HepG2 (cell line): Measurements from ENCODE around the gene ZNF334. TPM values are rescaled to one million over a fixed set of nuclear protein-coding genes. Genes with fewer than 3 reads are reported as not detected.

ENCODE experiments used
- ATAC-seq: fragments of 200-7000 bp; cut with Tn5 transposase; 3 replicates; pipeline ENCODE4 v1.9.1; 2020; ENCODE audit warnings: mild to moderate bottlenecking, moderate library complexity
- BruUV-seq: library from RNA; stranded (reverse); fragments of 400-500 nt; replicated peaks from 2 replicates; lab custom pipeline; 2021; lab: Mats Ljungman, UMichigan
- CTCF ChIA-PET: fragments of 300-600 bp; formaldehyde crosslinking; extraction: SDS; loops from one replicate; lab custom pipeline; 2021; ENCODE audit warnings: low total read pairs, inconsistent platforms, low intra/inter-chr PET ratio; lab: Yijun Ruan, JAX
- POLR2A ChIA-PET: fragments of 350-600 bp; sonication (Branson Sonifier 250); formaldehyde crosslinking; loops from one replicate; lab custom pipeline; 2020; ENCODE audit warnings: antibody characterized with exemption, inconsistent platforms; lab: Yijun Ruan, JAX
- DNase-seq: peaks from one replicate; pipeline ENCODE4 v3.0.0-alpha.2; 2015; ENCODE audit warnings: low spot score
- FAIRE-seq: peaks from 3 replicates; lab custom pipeline; 2011; peaks lifted over from hg19 to GRCh38; lab: Jason Lieb, UNC
- H2AFZ ChIP-seq: one replicate; pipeline ENCODE4 v1.6.1; 2011; ENCODE audit warnings: low read length, inconsistent platforms
- H3K27ac ChIP-seq: fragments of 300-600 bp; 3 replicates; pipeline ENCODE4 v1.8.0; 2011; ENCODE audit warnings: mixed run types, mild to moderate bottlenecking, mixed read lengths, low read length, inconsistent platforms; ENCODE audit not compliant: insufficient read depth; ENCODE audit errors: extremely low read length
- H3K27me3 ChIP-seq, 2 experiments: fragments of 200-600 bp in 1 of 2; 2 replicates in 1 of 2; 3 replicates in 1 of 2; pipeline versions ENCODE4 v1.6.0 to v1.8.0; 2011; ENCODE audit warnings: low read length in 2 of 2, mild to moderate bottlenecking in 2 of 2, moderate library complexity in 2 of 2, inconsistent platforms in 1 of 2; ENCODE audit not compliant: insufficient read depth in 2 of 2, control insufficient read depth in 1 of 2
- H3K36me3 ChIP-seq, 2 experiments: fragments of 200-600 bp in 1 of 2; replicated peaks in 1 of 2; 2 replicates in 1 of 2; 3 replicates in 1 of 2; pipeline versions ENCODE4 v1.5.1 to v1.8.0; 2011; ENCODE audit warnings: low read length in 2 of 2, inconsistent platforms in 1 of 2; ENCODE audit not compliant: insufficient read depth in 2 of 2, control insufficient read depth in 1 of 2
- H3K4me1 ChIP-seq: 2 replicates; pipeline ENCODE4 v1.5.1; 2012; ENCODE audit warnings: low read length, inconsistent platforms; ENCODE audit not compliant: insufficient read depth
- H3K4me2 ChIP-seq: 2 replicates; pipeline ENCODE4 v1.6.0; 2011; ENCODE audit warnings: low read depth, low read length, inconsistent platforms
- H3K4me3 ChIP-seq, 3 experiments: fragments of 200-600 bp in 1 of 3; sonication (generic), shearing (Covaris generic) in 1 of 3; replicated peaks in 1 of 3; 2 replicates each; pipeline ENCODE4 v1.5.1; 2011 to 2016; ENCODE audit warnings: low read length in 3 of 3, inconsistent platforms in 2 of 3, low read depth in 2 of 3, mild to moderate bottlenecking in 2 of 3, control low read depth in 1 of 3, mixed read lengths in 1 of 3; ENCODE audit not compliant: insufficient read depth in 1 of 3
- H3K79me2 ChIP-seq: one replicate; pipeline ENCODE4 v1.6.1; 2011; ENCODE audit warnings: low read length, inconsistent platforms; ENCODE audit not compliant: insufficient read depth
- H3K9ac ChIP-seq: 2 replicates; pipeline ENCODE4 v1.6.0; 2011; ENCODE audit warnings: mild to moderate bottlenecking, low read depth, low read length, inconsistent platforms; ENCODE audit not compliant: insufficient read depth
- H3K9me3 ChIP-seq: 2 replicates; pipeline ENCODE4 v1.5.1; 2012; ENCODE audit warnings: mild to moderate bottlenecking, low read length
- H4K20me1 ChIP-seq: 2 replicates; pipeline ENCODE4 v1.6.0; 2011; ENCODE audit warnings: inconsistent platforms, mild to moderate bottlenecking, low read length, moderate library complexity; ENCODE audit not compliant: insufficient read depth
- FOXA3 ChIP-seq: IDR thresholded peaks from 2 replicates; pipeline ENCODE4 v1.6.1; 2016; ENCODE audit warnings: missing genetic modification reagents, missing compliant biosample characterization
- FOXO4 ChIP-seq: sonication (generic); formaldehyde crosslinking; conservative IDR thresholded peaks from 2 replicates; pipeline ENCODE4 v1.8.1; 2023; ENCODE audit warnings: missing genetic modification reagents
- GATAD1 ChIP-seq: IDR thresholded peaks from 2 replicates; pipeline ENCODE4 v1.6.1; 2016; ENCODE audit warnings: missing genetic modification reagents, missing compliant biosample characterization
- HNRNPL ChIP-seq: fragments of 200-400 bp; formaldehyde crosslinking; IDR thresholded peaks from 2 replicates; pipeline ENCODE4 v1.6.1; 2017; ENCODE audit warnings: mild to moderate bottlenecking, low read depth, low read length
- KDM2A ChIP-seq: sonication (generic); formaldehyde crosslinking; IDR thresholded peaks from 2 replicates; pipeline ENCODE4 v1.4.0; 2020; ENCODE audit warnings: low read depth, missing genetic modification reagents, borderline replicate concordance
- SOX13 ChIP-seq, 3 experiments: fragments of 450-650 bp in 1 of 3; sonication (generic) in 1 of 3; formaldehyde crosslinking in 1 of 3; IDR thresholded peaks in 2 of 3; conservative IDR thresholded peaks in 1 of 3; 2 replicates each; pipeline versions ENCODE4 v1.5.0 to v1.6.1; 2016 to 2020; ENCODE audit warnings: antibody characterized with exemption in 1 of 3, mild to moderate bottlenecking in 1 of 3, missing compliant biosample characterization in 1 of 3, missing genetic modification reagents in 1 of 3, moderate library complexity in 1 of 3
- SOX5 ChIP-seq: IDR thresholded peaks from 2 replicates; pipeline ENCODE4 v1.6.1; 2016; ENCODE audit warnings: borderline replicate concordance
- ZNF576 ChIP-seq: sonication (generic); formaldehyde crosslinking; IDR thresholded peaks from 2 replicates; pipeline ENCODE4 v1.4.0; 2020; ENCODE audit warnings: mild to moderate bottlenecking, missing genetic modification reagents
- WGBS: methylation state at CpG from one replicate; pipeline ENCODE4 v1.1.6; 2017; ENCODE audit warnings: low lambda C conversion rate; 5-methylcytosine and 5-hydroxymethylcytosine counted together
- in situ Hi-C: cut with HindIII; loops from 2 replicates; pipeline ENCODE4 v1.10.0; 2017; ENCODE audit warnings: low pct_unique_long_range_greater_than_20kb; ENCODE audit not compliant: extremely low pct_ligation_motif_present
- intact Hi-C: fragments of 100-400 bp; cut with micrococcal nuclease; formaldehyde crosslinking; loops from one replicate; pipeline ENCODE4 v1.10.0; 2022; ENCODE audit not compliant: unreplicated experiment
- polyA plus RNA-seq, 8 experiments: library from polyadenylated mRNA; depleted of rRNA in 3 of 8; stranded (reverse) in 7 of 8; unstranded in 1 of 8; fragments of >200 nt; fragmentation: Illumina TruSeq in 4 of 8; extraction: Trizol in 4 of 8; gene quantifications; 2 replicates each; pipeline versions ENCODE4 v1.2.1 to v1.2.3, GENCODE V29; 2011 to 2016; ENCODE audit warnings: low read depth in 4 of 8, missing spikeins in 1 of 8, mixed read lengths in 1 of 8; ENCODE audit not compliant: insufficient read depth in 1 of 8
- total RNA-seq, 5 experiments: library from RNA; depleted of rRNA; stranded (reverse); fragments of >200 nt; fragmentation: Illumina TruSeq; extraction: Trizol; gene quantifications; 2 replicates each; pipeline ENCODE4 v1.2.3, GENCODE V29; 2016; ENCODE audit warnings: low read depth in 1 of 5

Gene ZNF334
- total and polyA plus RNA-seq, 2 of the 13 experiments (the other 11 are each of a cell fraction or from before 2014, with no cell fraction given), result 4.8 to 7.8 TPM

- Histone ChIP-seq H3K9ac (no peak overlapping the region), H3K27ac (no peak overlapping the region), H3K4me2 (0 out of 2 replicates have a peak overlapping the region, but pooled peaks have one; percentile 2), H4K20me1 (no peaks in the 10 kb centered on the region), H3K4me3 (no peak overlapping the region), H2AFZ (no peak overlapping the region), H3K79me2 (no peaks in the 10 kb centered on the region), H3K27me3 (peaks cover 0 to 12% of the 10 kb centered on the region in 2 experiments; a peak in 3 of 5 replicates), H3K9me3 (no peaks in the 10 kb centered on the region), H3K4me1 (peaks cover 18% of the 10 kb centered on the region), H3K36me3 (no peaks in the 10 kb centered on the region)
- BruUV-seq, result no TSS peak
- 28% methylated on average over 4 of the region's 4 CpGs for WGBS
- ATAC-seq (peak; percentile 66), DNase-seq (peak; percentile 15), FAIRE-seq (no peak)
- in situ Hi-C loops, result no loop called here
- CTCF ChIA-PET, result no interaction called here
- POLR2A ChIA-PET, result no interaction called here
- intact Hi-C loops, result no loop called here
- TF ChIP-seq SOX13 (IDR thresholded peaks at IDR 0.05) (no peak), SOX13 (CRISPR knock-in tag; conservative IDR thresholded peaks at IDR 0.05 in 1 of 2, IDR thresholded peaks at IDR 0.05 in 1 of 2) (peak in 1 of 2 experiments; percentile 80; a peak in 2 of 4 replicates), FOXO4 (CRISPR knock-in tag) (no peak), SOX5 (CRISPR knock-in tag) (peak; percentile 71; the same call in 1 of the 2 replicates)
These were observed 49.5 kb downstream of the ZNF334 start for GRCh38 chr20:46463852-46464251.

GRCh38 chr20:46461808-46462207 lies 51.6 kb downstream of the ZNF334 start:
- no peak for FAIRE-seq
- H2AFZ ChIP-seq, result no peak overlapping the region
- no TSS peak for BruUV-seq
- WGBS, result 13% methylated on average over 3 of the region's 3 CpGs
- H3K9ac ChIP-seq, result no peak overlapping the region
- H3K4me2 ChIP-seq, result no peak overlapping the region
- CTCF ChIA-PET, result no interaction called here
- no peaks in the 10 kb centered on the region for H4K20me1 ChIP-seq
- no peak for DNase-seq
- peaks cover 18% of the 10 kb centered on the region for H3K4me1 ChIP-seq
- H3K9me3 ChIP-seq, result peaks cover 4% of the 10 kb centered on the region; the same call in 1 of the 2 replicates
- TF ChIP-seq HNRNPL (no peak), FOXA3 (CRISPR knock-in tag) (no peak), ZNF576 (no peak), GATAD1 (CRISPR knock-in tag) (no peak), KDM2A (CRISPR knock-in tag) (no peak)
- H3K27ac ChIP-seq, result no peak overlapping the region
- no peaks in the 10 kb centered on the region for H3K79me2 ChIP-seq
- in situ Hi-C loops (no loop called here), intact Hi-C loops (no loop called here)
- H3K4me3 ChIP-seq, result no peak overlapping the region
- POLR2A ChIA-PET, result no interaction called here
- ATAC-seq, result no peak
- no peaks in the 10 kb centered on the region for H3K36me3 ChIP-seq
- peaks cover 0 to 30% of the 10 kb centered on the region in 2 experiments; a peak in 4 of 5 replicates for H3K27me3 ChIP-seq
